GM10266 (cell line): Measurements from ENCODE around the gene OR6C2.
"Not testable (repeated sequence)": the region's sequence is repeated elsewhere in the genome, so short reads cannot be mapped to it uniquely, and the experiment has no call there.

Source experiments
- DNase-seq: peaks from one replicate; pipeline ENCODE4 v3.0.0; 2012; ENCODE audit errors: extremely low spot score
- TF ChIP-seq, protein P1 (sequence below): IDR thresholded peaks from 2 replicates; pipeline ENCODE4 v1.5.1; 2012; ENCODE audit warnings: mild to moderate bottlenecking, low read depth; ENCODE audit not compliant: control insufficient read depth, insufficient read depth; ENCODE audit errors: missing control alignments

Gene OR6C2

DNA sequence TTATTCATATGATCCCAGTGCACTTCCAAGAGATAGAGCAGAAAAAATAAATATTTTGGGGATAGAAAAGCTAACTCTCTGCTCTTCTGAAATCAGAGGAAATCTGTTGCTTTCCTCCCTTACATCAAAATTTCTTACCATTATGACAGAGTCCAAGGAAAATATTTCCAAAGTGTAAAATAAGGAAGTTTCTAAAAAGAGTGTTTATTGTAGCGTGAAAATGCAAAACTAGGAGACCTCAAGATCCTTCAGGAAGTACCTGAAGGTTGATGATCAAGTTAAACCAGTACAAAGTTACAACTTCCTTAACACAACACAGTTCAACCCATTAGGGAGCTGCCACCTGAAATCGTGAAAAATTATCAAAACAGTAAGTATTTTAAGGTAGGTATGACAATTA lies at the start of gene OR6C2:
Gene OR6C2 (plus strand): TSS at position 301 of the 400 bp plus-strand sequence. CDS start 8,138 bp downstream, outside the sequence.
- DNase-seq: no peak
- TF ChIP-seq, protein P1, sequence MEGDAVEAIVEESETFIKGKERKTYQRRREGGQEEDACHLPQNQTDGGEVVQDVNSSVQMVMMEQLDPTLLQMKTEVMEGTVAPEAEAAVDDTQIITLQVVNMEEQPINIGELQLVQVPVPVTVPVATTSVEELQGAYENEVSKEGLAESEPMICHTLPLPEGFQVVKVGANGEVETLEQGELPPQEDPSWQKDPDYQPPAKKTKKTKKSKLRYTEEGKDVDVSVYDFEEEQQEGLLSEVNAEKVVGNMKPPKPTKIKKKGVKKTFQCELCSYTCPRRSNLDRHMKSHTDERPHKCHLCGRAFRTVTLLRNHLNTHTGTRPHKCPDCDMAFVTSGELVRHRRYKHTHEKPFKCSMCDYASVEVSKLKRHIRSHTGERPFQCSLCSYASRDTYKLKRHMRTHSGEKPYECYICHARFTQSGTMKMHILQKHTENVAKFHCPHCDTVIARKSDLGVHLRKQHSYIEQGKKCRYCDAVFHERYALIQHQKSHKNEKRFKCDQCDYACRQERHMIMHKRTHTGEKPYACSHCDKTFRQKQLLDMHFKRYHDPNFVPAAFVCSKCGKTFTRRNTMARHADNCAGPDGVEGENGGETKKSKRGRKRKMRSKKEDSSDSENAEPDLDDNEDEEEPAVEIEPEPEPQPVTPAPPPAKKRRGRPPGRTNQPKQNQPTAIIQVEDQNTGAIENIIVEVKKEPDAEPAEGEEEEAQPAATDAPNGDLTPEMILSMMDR: no peak

DNA sequence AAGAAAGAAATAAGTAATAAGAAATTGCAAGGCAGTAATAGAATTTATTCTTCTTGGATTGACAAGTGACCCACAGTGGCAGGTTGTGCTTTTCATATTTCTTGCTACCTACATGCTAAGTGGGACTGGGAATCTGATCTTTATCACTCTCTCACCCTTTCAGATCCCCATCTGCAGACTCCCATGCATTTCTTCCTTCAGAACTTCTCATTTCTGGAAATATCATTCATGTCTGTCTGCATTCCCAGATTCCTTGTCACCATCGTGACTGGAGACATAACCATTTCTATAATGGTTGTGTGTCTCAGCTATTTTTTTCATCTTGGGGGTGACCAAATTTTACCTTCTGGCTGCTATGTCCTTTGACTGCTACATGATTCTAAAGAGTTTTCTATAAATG lies 47.5 kb upstream of the OR6C2 start:
- no peak for DNase-seq
- TF ChIP-seq, protein P1: no peak

DNA sequence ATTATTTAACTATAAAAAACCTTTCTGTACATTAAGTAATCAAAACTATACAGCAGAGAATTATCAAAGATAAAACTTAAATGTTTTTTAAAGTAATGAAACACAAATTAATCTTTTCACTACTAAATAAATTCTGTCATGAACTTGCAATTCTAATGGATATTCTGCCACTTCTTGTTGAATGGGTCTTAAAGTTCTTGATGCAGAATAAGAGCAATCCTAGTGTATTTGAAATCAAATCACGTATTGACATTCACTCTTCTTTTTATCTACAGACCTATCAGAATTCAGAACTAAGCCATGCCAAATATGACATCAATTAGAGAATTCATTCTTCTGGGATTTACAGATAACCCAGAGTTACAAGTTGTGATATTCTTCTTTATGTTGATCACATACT lies 43.6 kb upstream of the OR6C2 start, which contains the start of gene OR6C65:
Gene OR6C65 (plus strand): TSS at position 301 of the 400 bp plus-strand sequence. CDS start 0 bp downstream, at position 301.
- DNase-seq: no peak
- TF ChIP-seq, protein P1: no peak

DNA sequence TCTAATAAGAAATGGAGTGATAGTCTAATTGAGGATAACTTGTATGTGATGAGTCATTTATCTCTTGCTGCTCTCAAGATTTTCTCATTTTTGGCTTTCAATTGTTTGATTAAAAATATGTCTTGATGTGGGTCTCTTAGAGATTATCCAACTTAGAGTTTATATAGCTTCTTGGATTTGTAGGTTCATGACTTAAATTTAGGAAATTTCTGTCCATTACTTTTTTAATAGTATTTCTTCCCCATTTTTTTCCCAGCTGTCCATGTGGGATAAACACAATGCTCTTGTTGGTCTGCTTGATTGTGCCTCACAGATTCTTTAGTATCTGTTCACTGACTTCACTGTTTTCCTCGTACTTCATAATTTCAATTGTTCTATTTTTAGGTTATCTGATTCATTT lies 36.0 kb upstream of the OR6C2 start:
- DNase-seq: no peak
- TF ChIP-seq, protein P1: no peak

DNA sequence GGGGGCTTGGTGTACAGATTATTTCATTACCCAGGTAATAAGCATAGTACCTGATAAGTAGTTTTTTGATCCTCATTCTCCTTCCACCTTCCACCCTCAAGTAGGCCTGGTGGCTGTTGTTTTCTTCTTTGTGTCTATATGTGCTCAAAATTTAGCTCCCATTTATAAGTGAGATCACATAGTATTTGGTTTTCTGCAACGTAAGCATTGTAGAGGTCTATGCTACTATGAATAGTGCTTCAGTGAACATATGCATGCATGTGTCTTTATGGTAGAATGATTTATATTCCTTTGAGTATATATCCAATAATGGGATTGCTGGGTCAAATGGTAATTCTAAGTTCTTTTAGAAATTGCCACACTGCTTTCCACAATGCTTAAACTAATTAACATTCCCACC lies 34.7 kb upstream of the OR6C2 start:
- DNase-seq: not testable (repeated sequence)

DNA sequence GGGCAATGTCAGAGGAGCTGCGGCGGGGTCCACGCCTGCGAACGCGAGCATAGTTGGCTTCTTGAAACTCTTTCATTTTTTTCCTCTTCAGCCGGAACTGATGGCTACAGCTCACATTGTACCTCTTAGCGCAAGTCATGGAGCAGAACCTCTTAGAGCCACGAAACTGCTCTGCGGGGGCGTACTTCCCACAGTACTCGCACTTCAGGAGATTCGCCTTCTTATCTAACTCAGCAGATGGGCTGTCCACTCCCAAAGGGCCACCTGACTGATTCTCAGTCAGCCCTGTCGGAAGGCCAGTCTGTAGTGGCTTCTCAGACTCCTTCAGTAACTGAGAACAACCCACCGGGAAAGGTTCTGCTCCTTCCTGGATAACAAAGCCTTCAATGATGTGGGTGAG lies 31.7 kb upstream of the OR6C2 start:
- not testable (repeated sequence) for DNase-seq

DNA sequence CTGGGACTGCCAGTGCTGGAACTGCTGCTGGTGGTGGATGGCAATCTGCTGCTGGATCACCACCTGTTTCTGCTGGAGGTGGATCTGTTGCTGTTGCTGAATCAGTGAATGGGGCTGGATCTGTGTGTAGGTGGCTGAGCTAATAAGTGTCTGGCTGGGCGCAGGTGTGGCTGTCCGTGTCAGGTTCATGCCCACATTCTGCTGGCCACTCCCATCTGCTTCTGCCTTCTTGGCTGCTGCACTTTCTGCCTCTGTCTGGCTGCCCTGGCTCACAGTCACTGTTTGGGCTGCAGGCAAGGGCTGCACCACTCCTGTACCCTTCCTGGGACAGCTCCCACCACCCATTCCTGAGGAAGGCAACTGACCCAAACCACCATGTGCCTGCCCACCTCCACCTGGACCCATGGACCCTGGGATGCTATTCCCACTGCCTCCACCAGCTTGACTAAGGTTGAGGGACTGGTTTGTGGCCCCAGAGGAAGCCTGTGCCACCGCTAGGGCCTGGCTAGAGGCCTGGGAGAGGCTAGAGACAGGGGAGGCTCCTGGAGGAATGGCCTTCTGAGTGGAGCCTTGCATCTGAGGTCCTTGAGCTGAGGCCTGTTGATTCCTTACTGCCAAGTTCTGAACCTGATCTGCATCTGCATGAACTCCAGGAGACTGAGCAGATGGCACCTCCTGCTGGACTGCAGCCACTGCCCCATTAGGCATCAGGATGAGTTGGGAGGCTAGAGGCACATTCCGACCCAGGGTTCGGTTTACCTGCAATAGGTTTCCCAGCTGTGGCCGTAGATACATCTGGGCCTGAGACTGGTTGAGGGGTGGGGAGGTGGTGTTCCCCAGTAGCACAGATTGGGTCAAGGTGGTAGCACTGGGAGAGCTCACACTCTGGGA lies 30.1 kb upstream of the OR6C2 start:
- DNase-seq: not testable (repeated sequence)

DNA sequence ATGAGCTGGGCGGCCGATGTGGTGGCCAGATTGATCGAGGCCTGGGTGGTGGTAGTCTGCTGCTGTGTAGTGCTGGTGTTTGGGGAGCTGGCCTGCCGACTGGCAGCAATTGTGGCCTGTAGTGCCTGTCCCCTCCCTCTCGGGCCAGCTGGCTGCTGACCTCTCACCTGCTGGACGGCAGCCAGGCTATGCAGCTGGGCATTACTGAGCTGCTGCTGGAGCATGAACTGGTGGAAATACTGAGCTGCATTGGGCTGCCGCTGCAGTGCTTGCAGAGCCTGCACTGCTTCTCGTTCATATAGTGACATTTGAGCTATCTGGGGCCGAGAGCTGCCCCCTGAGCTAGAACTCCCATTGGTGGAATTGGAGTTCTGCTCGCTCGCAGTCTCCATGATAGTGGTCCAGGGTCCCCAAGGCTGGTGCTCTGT lies 29.5 kb upstream of the OR6C2 start:
- not testable (repeated sequence) for DNase-seq

DNA sequence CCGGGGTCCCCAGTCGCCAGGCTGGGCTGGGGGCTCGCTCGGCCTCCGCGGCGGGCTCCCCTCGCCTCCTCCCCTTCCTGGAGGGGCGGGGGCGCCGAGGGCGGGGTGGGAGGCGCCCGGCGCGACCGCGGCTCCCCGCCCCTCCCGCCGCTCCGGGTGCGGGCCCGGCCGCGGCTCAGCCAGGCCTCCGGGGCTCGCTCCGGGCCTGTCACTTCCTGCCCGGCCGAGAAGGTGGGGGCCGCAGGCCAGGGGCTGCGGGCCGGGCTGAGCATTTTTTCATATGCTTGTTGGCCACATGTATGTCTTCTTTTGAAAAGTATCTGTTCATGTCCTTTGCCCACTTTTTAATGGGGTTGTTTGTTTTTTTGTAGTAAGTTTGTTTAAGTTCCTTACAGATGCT lies 29.0 kb upstream of the OR6C2 start:
- not testable (repeated sequence) for DNase-seq

DNA sequence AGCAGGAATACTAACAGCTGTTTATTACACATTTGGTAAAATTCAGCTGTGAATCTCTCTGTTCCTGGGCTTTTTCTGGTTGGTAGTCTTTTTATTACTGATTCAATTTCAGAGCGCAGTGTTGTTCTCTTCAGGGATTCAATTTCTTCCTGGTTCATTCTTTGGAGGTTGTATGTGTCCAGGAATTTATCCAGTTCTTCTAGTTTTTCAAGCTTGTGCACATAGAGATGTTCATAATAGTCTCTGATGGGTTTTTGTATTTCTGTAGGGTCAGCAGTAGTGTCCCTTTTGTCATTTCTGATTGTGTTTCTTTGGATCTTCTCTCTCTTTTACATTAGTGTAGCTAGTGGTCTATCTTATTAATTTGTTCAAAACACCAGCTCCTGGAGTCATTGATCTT lies 26.9 kb upstream of the OR6C2 start:
- TF ChIP-seq, protein P1: no peak
- no peak for DNase-seq
